Stimulated activated CD4-positive, alpha-beta T cell treated with anti-CD3 and anti-CD28 coated beads, Interleukin-12 subunit alpha, Interleukin-12 subunit beta, amount 100 ng/mL, for 4 hours (primary cell): ENCODE data around the gene NLRP7.
"Not testable (repeated sequence)": the region's sequence is repeated elsewhere in the genome, so short reads cannot be mapped to it uniquely, and the experiment has no call there.

ENCODE experiments used
- DNase-seq: peaks from one replicate; pipeline ENCODE4 v3.0.0-alpha.2; 2020

Gene NLRP7

GRCh38 chr19:54919646-54920563 is 27.4 kb downstream of the NLRP7 start:
- not testable (repeated sequence) for DNase-seq

GRCh38 chr19:54918499-54918898 is 28.8 kb downstream of the NLRP7 start:
- no peak for DNase-seq

- no peak for DNase-seq
These were observed 30.5 kb downstream of the NLRP7 start for GRCh38 chr19:54916822-54917221.

- not testable (repeated sequence) for DNase-seq
These were observed 39.4 kb downstream of the NLRP7 start for GRCh38 chr19:54907899-54908298.

GRCh38 chr19:54906819-54907218 is 40.5 kb downstream of the NLRP7 start:
- no peak for DNase-seq

GRCh38 chr19:54905803-54906511 is 41.4 kb downstream of the NLRP7 start, which contains the start of gene NCR1:
TSS of gene NCR1 (plus strand) at chr19:54906148. CDS start at chr19:54906188, 40 bp downstream.
- DNase-seq, result no peak

- DNase-seq, result no peak
These were observed 41.9 kb downstream of the NLRP7 start for GRCh38 chr19:54905421-54905802.

- DNase-seq, result not testable (repeated sequence)
These were observed 43.1 kb downstream of the NLRP7 start for GRCh38 chr19:54904261-54904660.

- no peak for DNase-seq
These were observed 44.0 kb downstream of the NLRP7 start for GRCh38 chr19:54903303-54903702.

GRCh38 chr19:54902061-54902460 is 45.3 kb downstream of the NLRP7 start:
- no peak for DNase-seq

GRCh38 chr19:54901153-54901552 is 46.2 kb downstream of the NLRP7 start:
- not testable (repeated sequence) for DNase-seq

GRCh38 chr19:54899646-54900045 is 47.7 kb downstream of the NLRP7 start:
- DNase-seq, result not testable (repeated sequence)

- not testable (repeated sequence) for DNase-seq
These were observed 48.6 kb downstream of the NLRP7 start for GRCh38 chr19:54898685-54899084.

GRCh38 chr19:54896036-54896435 is 51.3 kb downstream of the NLRP7 start:
- no peak for DNase-seq

GRCh38 chr19:54894106-54894505 is 53.2 kb downstream of the NLRP7 start:
- DNase-seq, result not testable (repeated sequence)

GRCh38 chr19:54893406-54893805 is 53.9 kb downstream of the NLRP7 start:
- DNase-seq, result no peak

- DNase-seq, result no peak
These were observed 57.8 kb downstream of the NLRP7 start for GRCh38 chr19:54889566-54889965.

- DNase-seq, result no peak
These were observed 59.1 kb downstream of the NLRP7 start for GRCh38 chr19:54888239-54888638.

- no peak for DNase-seq
These were observed 64.1 kb downstream of the NLRP7 start for GRCh38 chr19:54883228-54883627.

GRCh38 chr19:54882758-54883157 is 64.6 kb downstream of the NLRP7 start:
- no peak for DNase-seq

- DNase-seq, result no peak
These were observed 65.4 kb downstream of the NLRP7 start for GRCh38 chr19:54881884-54882283.

- no peak for DNase-seq
These were observed 69.9 kb downstream of the NLRP7 start for GRCh38 chr19:54877471-54877870.

GRCh38 chr19:54875506-54875905 is 71.8 kb downstream of the NLRP7 start:
- DNase-seq, result no peak

GRCh38 chr19:54873990-54874389 is 73.3 kb downstream of the NLRP7 start, which contains the start of gene FCAR:
TSS of gene FCAR (plus strand) at chr19:54874235. CDS start at chr19:54874290, 55 bp downstream.
- no peak for DNase-seq
